HG02798 (cell line): ENCODE results near the gene FARS2.

Experiments
- ATAC-seq: cut with Tn5 transposase; IDR thresholded peaks from one replicate; pipeline ENCODE4 v1.9.1; 2021; ENCODE audit warnings: mild to moderate bottlenecking; ENCODE audit not compliant: unreplicated experiment, poor library complexity

The FARS2 gene

GRCh38 chr6:5412663-5413062 lies 151.3 kb downstream of the FARS2 start:
- no peak for ATAC-seq

- no peak for ATAC-seq
These were observed 154.9 kb downstream of the FARS2 start for GRCh38 chr6:5416250-5416649.

GRCh38 chr6:5422321-5422915 lies 161.1 kb downstream of the FARS2 start:
- ATAC-seq: no peak

GRCh38 chr6:5423251-5423650 lies 161.9 kb downstream of the FARS2 start:
- ATAC-seq: no peak

- no peak for ATAC-seq
These were observed 163.4 kb downstream of the FARS2 start for GRCh38 chr6:5424726-5425125.

- no peak for ATAC-seq
These were observed 164.0 kb downstream of the FARS2 start for GRCh38 chr6:5425267-5425666.

GRCh38 chr6:5425797-5426196 lies 164.5 kb downstream of the FARS2 start:
- ATAC-seq: no peak

GRCh38 chr6:5427586-5427985 lies 166.3 kb downstream of the FARS2 start:
- ATAC-seq: no peak

GRCh38 chr6:5433324-5433723 lies 172.0 kb downstream of the FARS2 start:
- no peak for ATAC-seq

GRCh38 chr6:5435449-5435848 lies 174.1 kb downstream of the FARS2 start:
- no peak for ATAC-seq

GRCh38 chr6:5438922-5439584 lies 177.7 kb downstream of the FARS2 start:
- no peak for ATAC-seq

- no peak for ATAC-seq
These were observed 178.4 kb downstream of the FARS2 start for GRCh38 chr6:5439749-5440148.

GRCh38 chr6:5442319-5442718 lies 181.0 kb downstream of the FARS2 start:
- no peak for ATAC-seq

- ATAC-seq: no peak
These were observed 181.6 kb downstream of the FARS2 start for GRCh38 chr6:5442916-5443315.

GRCh38 chr6:5443491-5443890 lies 182.2 kb downstream of the FARS2 start:
- no peak for ATAC-seq

- ATAC-seq: no peak
These were observed 185.2 kb downstream of the FARS2 start for GRCh38 chr6:5446362-5447075.

GRCh38 chr6:5447921-5448320 lies 186.6 kb downstream of the FARS2 start:
- no peak for ATAC-seq

- no peak for ATAC-seq
These were observed 188.8 kb downstream of the FARS2 start for GRCh38 chr6:5450073-5450472.

GRCh38 chr6:5453546-5453945 lies 192.2 kb downstream of the FARS2 start:
- ATAC-seq: no peak

GRCh38 chr6:5455142-5455541 lies 193.8 kb downstream of the FARS2 start:
- ATAC-seq: no peak

- no peak for ATAC-seq
These were observed 195.7 kb downstream of the FARS2 start for GRCh38 chr6:5457041-5457440.
